ENCODE results near the gene NFAT5.
"Not testable (repeated sequence)": the region's sequence is repeated elsewhere in the genome, so short reads cannot be mapped to it uniquely, and the experiment has no call there.

The NFAT5 gene, protein sequence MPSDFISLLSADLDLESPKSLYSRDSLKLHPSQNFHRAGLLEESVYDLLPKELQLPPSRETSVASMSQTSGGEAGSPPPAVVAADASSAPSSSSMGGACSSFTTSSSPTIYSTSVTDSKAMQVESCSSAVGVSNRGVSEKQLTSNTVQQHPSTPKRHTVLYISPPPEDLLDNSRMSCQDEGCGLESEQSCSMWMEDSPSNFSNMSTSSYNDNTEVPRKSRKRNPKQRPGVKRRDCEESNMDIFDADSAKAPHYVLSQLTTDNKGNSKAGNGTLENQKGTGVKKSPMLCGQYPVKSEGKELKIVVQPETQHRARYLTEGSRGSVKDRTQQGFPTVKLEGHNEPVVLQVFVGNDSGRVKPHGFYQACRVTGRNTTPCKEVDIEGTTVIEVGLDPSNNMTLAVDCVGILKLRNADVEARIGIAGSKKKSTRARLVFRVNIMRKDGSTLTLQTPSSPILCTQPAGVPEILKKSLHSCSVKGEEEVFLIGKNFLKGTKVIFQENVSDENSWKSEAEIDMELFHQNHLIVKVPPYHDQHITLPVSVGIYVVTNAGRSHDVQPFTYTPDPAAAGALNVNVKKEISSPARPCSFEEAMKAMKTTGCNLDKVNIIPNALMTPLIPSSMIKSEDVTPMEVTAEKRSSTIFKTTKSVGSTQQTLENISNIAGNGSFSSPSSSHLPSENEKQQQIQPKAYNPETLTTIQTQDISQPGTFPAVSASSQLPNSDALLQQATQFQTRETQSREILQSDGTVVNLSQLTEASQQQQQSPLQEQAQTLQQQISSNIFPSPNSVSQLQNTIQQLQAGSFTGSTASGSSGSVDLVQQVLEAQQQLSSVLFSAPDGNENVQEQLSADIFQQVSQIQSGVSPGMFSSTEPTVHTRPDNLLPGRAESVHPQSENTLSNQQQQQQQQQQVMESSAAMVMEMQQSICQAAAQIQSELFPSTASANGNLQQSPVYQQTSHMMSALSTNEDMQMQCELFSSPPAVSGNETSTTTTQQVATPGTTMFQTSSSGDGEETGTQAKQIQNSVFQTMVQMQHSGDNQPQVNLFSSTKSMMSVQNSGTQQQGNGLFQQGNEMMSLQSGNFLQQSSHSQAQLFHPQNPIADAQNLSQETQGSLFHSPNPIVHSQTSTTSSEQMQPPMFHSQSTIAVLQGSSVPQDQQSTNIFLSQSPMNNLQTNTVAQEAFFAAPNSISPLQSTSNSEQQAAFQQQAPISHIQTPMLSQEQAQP (N-terminal part only)

GRCh38 chr16:69565671-69566239 is at the start of gene NFAT5:
NFAT5 (plus strand) TSS chr16:69565966; CDS start chr16:69566302, 336 bp downstream.
- peak; percentile 79 for DNase-seq

DNA sequence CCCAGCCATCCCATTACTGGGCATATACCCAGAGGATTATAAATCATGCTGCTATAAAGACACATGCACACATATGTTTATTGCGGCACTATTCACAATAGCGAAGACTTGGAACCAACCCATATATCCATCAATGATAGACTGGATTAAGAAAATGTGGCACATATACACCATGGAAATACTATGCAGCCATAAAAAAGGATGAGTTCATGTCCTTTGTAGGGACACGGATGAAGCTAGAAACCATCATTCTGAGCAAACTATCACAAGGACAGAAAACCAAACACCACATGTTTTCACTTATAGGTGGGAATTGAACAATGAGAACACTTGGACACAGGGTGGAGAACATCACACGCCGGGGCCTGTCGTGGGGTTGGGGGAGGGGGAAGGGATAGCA is 47.9 kb upstream of the NFAT5 start:
- not testable (repeated sequence) for DNase-seq

DNA sequence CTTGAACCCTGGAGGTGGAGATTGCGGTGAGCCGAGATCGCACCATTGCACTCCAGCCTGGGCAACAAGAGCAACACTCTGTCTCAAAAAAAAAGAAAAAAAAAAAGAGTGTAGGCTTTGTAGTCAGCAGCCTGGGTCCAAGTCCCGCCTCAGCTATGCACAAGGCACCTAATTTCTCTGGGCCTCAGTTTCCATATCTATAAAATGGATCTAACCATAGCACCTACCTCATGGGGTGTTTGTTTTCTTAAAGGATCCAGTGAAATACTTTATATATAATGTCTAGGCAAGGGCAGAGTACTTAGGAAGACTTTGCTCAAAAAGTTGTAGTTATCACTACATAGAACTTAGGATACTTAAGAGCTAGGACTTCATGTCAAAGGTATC is 45.4 kb upstream of the NFAT5 start:
- DNase-seq = no peak

- DNase-seq = no peak
These were observed 44.8 kb upstream of the NFAT5 start for GRCh38 chr16:69520800-69521602.

DNA sequence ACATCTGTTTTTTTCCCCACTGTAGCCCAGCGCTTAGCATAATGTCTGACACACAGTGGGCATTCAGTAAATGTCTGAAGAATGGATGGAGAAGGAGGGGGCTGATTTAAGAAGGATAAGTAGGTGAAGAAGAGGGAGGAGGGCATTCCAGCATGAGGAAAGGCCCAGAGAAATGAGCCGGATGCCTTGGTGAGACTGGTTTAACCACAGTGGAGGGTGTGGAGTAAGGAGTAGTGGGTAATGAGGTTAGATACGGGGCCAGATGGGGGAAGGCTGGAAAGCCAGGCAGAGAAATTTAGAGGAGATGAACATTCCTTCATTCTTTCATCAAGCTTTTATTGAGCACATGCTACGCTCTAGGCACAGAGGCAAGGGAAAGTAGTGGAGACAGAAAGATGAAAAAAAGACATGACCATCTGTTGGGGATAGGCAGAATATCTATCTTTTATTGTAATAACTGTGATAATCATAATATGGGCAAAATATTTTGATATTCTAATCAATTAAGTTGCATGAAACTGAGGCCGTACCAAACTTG is 43.7 kb upstream of the NFAT5 start:
- DNase-seq = no peak

GRCh38 chr16:69522732-69523404 is 42.9 kb upstream of the NFAT5 start:
- DNase-seq = no peak

GRCh38 chr16:69523566-69524305 is 42.0 kb upstream of the NFAT5 start:
- no peak for DNase-seq

- no peak for DNase-seq
These were observed 38.7 kb upstream of the NFAT5 start for GRCh38 chr16:69526831-69527655.

DNA sequence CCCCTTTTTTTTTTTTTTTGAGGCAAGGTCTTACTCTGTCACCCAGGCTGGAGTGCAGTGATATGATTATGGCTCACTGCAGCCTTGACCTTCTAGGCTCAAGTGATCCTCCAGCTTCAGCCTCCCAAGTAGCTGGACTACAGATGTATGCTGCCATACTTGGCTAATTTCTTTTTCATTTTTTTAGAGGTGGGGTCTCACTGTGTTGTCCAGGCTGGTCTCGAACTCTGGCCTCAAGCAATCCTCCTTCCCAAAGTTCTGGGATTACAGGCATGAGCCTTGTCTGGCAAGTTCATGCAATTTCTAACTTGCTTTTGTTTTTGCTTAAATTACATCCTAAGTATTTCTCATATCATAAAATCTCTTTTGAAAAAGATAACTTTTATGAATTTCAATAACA is 33.8 kb upstream of the NFAT5 start:
- no peak for DNase-seq

DNA sequence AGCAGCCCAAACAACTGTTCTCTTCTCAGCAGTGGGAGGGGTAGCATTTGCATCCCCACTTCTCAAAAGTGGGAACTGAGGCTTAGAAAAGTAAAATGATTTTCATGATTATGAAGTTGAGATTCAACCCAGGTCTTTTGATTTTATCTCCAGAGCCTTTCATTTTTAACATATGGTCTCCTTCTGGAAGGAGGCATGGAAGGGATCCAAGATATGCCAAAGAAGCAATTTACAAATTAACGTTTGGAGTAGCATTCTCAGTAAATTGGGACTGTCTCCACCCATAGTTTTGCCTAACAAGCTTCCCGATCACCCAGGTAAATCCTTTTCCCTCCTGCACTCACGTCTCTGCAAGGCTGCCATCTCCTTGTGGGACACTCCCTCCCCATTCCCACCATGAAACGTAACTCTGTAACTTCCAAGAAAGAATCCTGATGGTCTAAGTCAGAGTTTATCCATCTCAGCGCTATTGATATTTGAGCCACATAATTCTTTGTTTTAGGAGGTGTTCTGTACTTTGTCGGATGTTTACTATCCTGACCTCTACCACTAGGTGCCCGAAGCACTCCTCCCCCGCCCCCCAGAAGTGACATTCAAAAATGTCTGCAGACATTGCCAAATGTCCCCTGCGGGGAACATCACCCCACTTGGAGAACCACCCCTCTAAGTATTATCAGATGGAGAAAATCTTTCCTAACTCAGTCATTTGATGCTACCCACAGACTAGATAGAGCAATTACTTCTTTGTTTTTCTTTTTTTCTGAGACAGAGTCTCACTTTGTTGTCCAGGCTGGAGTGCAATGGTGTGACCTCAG is 32.9 kb upstream of the NFAT5 start:
- DNase-seq = no peak

DNA sequence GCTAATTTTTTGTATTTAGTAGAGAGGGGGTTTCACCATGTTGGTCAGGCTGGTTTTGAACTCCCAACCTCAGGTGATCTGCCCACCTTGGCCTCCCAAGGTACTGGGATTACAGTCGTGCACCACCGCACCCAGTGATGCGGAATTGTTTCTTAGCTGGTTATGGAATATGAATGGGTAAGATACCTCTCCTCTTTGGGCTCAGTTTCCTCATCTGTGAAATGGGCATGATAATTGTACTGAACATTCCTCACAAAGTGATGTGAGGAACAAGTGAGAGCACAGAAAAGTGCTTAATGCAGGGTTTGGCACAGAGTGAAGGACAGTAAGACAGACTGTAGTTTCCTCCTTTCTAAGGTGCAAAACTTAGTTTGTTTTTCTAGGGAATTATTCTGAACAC is 31.0 kb upstream of the NFAT5 start:
- no peak for DNase-seq

DNA sequence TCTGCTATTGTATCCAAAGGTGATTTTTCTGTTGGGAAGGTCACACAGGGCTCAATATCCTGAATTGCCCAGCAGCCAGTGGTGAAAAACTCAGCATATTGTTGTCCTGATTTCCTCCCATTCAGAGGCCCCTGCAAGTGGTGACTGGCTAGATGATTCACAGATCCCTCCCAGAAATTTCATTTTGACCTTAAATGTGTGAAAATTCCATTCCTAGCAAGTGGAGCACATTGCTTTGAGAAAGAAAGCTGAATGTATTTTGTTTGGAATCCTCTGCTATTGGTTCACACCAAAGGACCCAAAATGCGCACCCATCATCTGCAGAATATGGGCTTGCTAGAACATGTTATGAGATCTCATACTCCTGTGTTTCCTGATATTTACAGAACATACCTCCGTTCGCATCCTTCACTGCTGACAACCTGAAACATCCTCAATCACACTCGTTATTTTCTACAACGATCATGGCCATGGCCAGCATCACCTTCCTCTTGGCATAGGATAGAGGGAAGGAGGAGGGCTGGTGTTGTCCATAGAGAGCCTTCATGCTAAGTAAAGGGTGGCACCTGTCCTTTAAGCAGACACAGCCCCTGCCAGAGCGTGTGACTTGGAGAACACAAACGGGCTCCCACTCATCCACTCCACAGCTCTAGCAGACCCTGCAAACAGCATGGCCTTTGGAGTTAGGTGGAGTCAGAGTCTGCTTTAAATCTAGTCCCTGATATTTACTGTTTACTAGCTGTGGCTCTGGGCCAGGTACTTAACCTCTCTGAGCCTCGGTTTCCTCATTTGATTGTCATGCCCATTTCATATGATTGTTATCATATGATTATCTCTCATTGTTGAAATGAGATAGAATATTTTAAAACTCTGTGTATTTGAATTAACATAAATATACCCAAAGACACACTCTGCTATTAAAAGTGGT is 30.4 kb upstream of the NFAT5 start:
- DNase-seq = peak; percentile 21

- DNase-seq = no peak
These were observed 28.1 kb upstream of the NFAT5 start for GRCh38 chr16:69537706-69538080.

GRCh38 chr16:69538808-69539207 is 27.0 kb upstream of the NFAT5 start:
- DNase-seq = no peak

DNA sequence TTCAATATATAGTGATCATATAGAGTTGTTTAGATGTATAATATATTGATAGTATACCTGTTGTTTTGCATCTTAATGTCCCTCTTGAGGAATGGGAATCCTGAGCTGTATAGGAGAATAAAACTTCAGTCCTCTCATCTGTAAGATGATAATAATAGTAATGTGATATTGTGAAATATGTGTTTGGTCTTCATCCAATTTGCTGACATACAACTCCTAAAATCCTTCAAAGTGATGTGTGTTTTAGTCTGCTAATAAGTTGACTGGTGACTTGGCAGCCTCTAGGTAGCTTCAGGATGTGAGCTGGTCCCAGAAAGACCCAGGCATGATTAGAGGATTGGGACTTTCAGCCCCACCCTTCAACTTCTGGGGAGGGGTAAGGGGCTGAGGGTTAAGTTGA is 22.8 kb upstream of the NFAT5 start:
- no peak for DNase-seq

DNA sequence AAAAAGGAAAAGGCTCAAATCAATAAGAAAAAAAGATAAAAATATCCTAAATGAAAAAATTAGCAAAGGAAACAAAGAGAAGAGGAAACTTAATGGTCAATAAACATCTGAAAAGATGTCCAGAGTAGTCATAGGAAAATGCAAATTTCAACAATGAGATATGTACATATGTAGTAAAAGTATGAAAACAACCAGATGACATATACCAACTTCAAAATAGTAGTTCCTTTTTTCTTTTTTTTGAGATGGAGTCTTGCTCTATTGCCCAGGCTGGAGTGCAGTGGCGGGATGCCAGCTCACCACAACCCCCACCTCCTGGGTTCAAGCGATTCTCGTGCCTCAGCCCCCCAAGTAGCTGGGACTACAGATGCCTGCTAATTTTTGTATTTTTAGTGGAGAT is 21.7 kb upstream of the NFAT5 start:
- no peak for DNase-seq

DNA sequence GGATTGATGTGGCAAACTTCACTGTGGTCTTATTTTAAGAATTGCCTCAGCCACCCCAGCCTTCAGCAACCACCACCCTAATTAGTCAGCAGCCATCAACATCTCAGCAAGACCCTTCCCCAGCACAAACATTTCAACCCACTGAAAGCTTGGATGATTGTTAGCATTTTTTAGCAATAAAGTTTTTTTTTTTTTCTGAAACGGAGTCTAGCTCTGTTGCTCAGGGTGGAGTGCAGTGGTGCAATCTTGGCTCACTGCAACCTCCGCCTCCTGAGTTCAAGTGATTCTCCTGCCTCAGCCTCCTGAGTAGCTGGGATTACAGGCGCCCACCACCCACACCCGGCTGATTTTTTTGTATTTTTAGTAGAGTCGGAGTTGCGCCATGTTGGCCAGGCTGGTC is 19.1 kb upstream of the NFAT5 start:
- DNase-seq = not testable (repeated sequence)

All from NCI-H1092 (cell line).